T-helper 2 cell treated with Interferon-gamma antibody and Interleukin-4, amounts not matched to agents 5 μg/mL and 100 μg/mL, for 36 hours (primary cell): ENCODE measurements around the gene TPGS1.
"Not testable (repeated sequence)": the region's sequence is repeated elsewhere in the genome, so short reads cannot be mapped to it uniquely, and the experiment has no call there.

Source experiments
- DNase-seq: peaks from one replicate; pipeline ENCODE4 v3.0.0; 2021; ENCODE audit warnings: low spot score
- H3K27ac Mint-ChIP-seq: one replicate; pipeline ENCODE4 v1.8.0; 2021; ENCODE audit warnings: mild to moderate bottlenecking, mixed read lengths
- H3K27me3 Mint-ChIP-seq: one replicate; pipeline ENCODE4 v1.8.0; 2021; ENCODE audit warnings: low read depth, mixed read lengths
- H3K36me3 Mint-ChIP-seq: one replicate; pipeline ENCODE4 v1.8.0; 2021; ENCODE audit warnings: low read depth, mixed read lengths
- H3K4me1 Mint-ChIP-seq: one replicate; pipeline ENCODE4 v1.8.0; 2021; ENCODE audit warnings: low read depth, mixed read lengths
- H3K4me3 Mint-ChIP-seq: one replicate; pipeline ENCODE4 v1.8.0; 2022; ENCODE audit warnings: mild to moderate bottlenecking, moderate library complexity, mixed read lengths
- H3K9me3 Mint-ChIP-seq: one replicate; pipeline ENCODE4 v1.8.0; 2021; ENCODE audit warnings: mixed read lengths

Gene TPGS1

DNA sequence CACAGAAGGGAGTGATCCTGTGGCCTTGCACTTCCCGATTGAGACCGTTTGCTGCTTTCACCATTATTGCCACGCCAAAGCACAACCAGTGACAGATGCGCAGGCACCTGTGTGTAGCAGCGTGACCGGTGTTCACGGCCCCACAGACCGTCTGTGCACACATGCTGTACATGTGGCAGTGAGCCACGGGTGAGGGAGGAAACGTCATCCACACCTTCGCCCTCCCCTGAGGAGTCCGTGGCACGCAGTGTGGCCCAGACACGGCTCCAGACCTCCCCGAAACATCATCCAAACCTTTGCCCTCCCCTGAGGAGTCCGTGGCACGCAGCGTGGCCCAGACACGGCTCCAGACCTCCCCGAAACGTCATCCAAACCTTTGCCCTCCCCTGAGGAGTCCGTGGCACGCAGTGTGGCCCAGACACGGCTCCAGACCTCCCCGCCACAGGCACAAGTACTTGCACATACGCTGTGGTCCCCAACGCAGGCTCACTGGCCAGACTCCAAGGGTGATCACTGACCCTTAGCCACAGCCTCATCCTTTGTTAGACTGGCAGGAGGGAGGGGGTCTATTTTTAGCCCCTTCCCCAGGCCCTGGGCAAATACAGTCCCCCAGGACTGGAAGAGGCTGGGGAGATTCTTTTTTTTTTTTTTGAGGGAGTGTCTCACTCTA, 38.6 kb upstream of the TPGS1 start:
- H3K27ac Mint-ChIP-seq: no peak overlapping the region
- DNase-seq: no peak
- no peaks in the 10 kb centered on the region for H3K9me3 Mint-ChIP-seq
- no peaks in the 10 kb centered on the region for H3K27me3 Mint-ChIP-seq
- H3K4me3 Mint-ChIP-seq: no peak overlapping the region
- H3K4me1 Mint-ChIP-seq: no peaks in the 10 kb centered on the region
- H3K36me3 Mint-ChIP-seq: no peaks in the 10 kb centered on the region

DNA sequence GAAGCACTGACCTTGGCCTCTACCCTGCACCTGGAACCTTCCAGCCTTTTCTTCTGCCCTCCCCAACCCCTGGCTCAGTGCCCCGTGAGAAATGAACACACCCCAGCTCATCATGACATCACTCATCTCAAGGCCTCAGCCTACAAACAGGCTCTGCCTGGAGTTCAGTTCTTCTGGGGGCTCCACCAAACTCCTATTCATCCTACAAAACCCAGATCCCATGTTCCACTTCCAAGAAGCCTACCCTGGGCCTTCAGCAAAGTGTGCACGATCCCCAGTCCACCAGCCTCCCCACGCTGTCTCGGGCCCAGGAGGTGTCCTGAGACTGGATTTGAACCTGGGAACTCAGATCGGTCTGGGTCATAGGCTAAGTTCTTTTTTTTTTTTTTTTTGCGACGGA, 37.5 kb upstream of the TPGS1 start:
- no peak overlapping the region for H3K27ac Mint-ChIP-seq
- no peak overlapping the region for H3K4me3 Mint-ChIP-seq
- no peaks in the 10 kb centered on the region for H3K4me1 Mint-ChIP-seq
- no peaks in the 10 kb centered on the region for H3K27me3 Mint-ChIP-seq
- H3K9me3 Mint-ChIP-seq: no peaks in the 10 kb centered on the region
- H3K36me3 Mint-ChIP-seq: no peaks in the 10 kb centered on the region
- DNase-seq: no peak

GRCh38 chr19:470701-471100, 36.6 kb upstream of the TPGS1 start:
- no peaks in the 10 kb centered on the region for H3K9me3 Mint-ChIP-seq
- no peak overlapping the region for H3K27ac Mint-ChIP-seq
- no peak overlapping the region for H3K4me3 Mint-ChIP-seq
- H3K4me1 Mint-ChIP-seq: no peaks in the 10 kb centered on the region
- no peak for DNase-seq
- no peaks in the 10 kb centered on the region for H3K27me3 Mint-ChIP-seq
- H3K36me3 Mint-ChIP-seq: no peaks in the 10 kb centered on the region

- Mint-ChIP-seq H3K27ac (no peak overlapping the region), H3K27me3 (no peaks in the 10 kb centered on the region), H3K4me3 (no peak overlapping the region), H3K4me1 (no peaks in the 10 kb centered on the region), H3K9me3 (no peaks in the 10 kb centered on the region), H3K36me3 (no peaks in the 10 kb centered on the region)
- DNase-seq: no peak
Measured at GRCh38 chr19:472005-472858, 35.1 kb upstream of the TPGS1 start.

DNA sequence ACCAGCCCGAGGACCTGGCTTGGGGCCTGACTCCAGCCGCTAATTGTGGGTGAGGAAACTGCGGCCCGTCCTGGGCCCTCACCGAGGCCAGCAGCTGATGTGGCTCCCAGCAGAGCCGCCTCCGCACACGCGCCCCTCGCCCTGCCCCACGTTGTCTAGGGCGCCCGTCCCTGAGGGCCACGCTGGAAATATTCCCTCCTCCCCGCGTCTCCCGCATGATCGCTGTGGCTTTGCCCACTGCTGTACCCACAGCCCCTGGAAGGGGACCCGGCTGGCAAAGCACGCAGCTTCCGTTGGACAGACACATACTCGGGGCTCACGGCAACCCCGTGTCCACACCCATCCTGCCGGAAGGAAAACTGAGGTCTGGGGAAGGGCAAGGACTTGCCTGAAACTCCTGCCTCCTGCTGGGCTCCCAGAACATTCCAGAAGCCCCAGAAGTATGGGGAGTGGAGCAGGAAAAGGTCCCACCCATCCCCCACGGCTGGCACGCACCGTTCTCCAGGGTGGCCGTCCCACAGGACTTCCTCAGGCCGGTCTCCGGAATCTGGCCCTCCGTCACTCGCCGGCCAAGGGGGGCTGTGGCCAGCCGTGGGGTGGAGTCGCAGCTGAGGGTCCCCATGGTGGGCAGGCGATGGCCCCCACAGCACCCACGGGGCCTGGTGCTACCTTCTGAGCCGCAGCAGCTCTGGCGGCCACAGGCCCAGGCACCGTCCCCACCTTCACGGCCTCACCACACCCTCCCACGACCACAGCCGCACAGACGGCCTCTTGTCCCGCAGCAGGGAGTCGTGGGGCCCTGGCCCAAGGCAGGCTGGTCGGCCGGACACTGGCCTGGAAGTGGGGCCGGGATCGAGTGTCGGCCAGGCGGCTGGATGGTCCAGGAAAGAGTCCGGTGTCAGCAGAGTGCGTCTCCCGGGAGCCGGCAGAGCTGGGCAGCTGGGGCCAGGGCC, 32.9 kb upstream of the TPGS1 start:
- Mint-ChIP-seq H3K4me3 (no peak overlapping the region), H3K9me3 (no peaks in the 10 kb centered on the region), H3K4me1 (no peaks in the 10 kb centered on the region), H3K27me3 (no peaks in the 10 kb centered on the region), H3K27ac (no peak overlapping the region), H3K36me3 (no peaks in the 10 kb centered on the region)
- DNase-seq: no peak

- DNase-seq: no peak
- Mint-ChIP-seq H3K27me3 (peaks cover 3% of the 10 kb centered on the region), H3K36me3 (peaks cover 2% of the 10 kb centered on the region), H3K4me1 (peaks cover 2% of the 10 kb centered on the region), H3K4me3 (no peak overlapping the region), H3K27ac (no peak overlapping the region), H3K9me3 (peaks cover 5% of the 10 kb centered on the region)
Measured at GRCh38 chr19:475360-475759, 31.9 kb upstream of the TPGS1 start.

- DNase-seq: no peak
- H3K27ac Mint-ChIP-seq: no peak overlapping the region
- H3K36me3 Mint-ChIP-seq: peaks cover 12% of the 10 kb centered on the region
- peaks cover 20% of the 10 kb centered on the region for H3K9me3 Mint-ChIP-seq
- H3K4me1 Mint-ChIP-seq: peaks cover 4% of the 10 kb centered on the region
- no peak overlapping the region for H3K4me3 Mint-ChIP-seq
- peaks cover 8% of the 10 kb centered on the region for H3K27me3 Mint-ChIP-seq
Measured at GRCh38 chr19:478236-478903, 28.9 kb upstream of the TPGS1 start.

DNA sequence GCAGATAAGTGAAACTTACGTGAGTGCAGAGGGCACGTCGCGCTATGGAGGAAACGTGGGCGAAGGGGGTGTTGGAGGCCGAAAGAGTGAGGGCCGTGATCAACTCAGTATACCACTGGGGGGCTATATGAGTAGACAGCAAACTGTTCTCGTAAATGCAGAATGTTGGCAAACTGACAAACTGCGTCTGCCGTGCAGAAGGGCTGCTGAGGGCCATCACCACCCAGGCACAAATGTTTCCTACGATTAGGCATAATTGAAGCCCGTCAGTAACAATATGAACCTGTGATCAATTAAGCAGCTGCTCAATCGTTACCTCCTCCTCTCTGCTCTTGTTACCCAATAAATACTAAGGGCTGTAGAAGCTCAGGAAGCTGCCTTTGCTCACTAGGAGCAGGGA, 28.3 kb upstream of the TPGS1 start:
- Mint-ChIP-seq H3K9me3 (peaks cover 20% of the 10 kb centered on the region), H3K4me1 (peaks cover 4% of the 10 kb centered on the region), H3K27ac (no peak overlapping the region), H3K4me3 (no peak overlapping the region), H3K36me3 (peaks cover 12% of the 10 kb centered on the region), H3K27me3 (peaks cover 8% of the 10 kb centered on the region)
- DNase-seq: no peak

DNA sequence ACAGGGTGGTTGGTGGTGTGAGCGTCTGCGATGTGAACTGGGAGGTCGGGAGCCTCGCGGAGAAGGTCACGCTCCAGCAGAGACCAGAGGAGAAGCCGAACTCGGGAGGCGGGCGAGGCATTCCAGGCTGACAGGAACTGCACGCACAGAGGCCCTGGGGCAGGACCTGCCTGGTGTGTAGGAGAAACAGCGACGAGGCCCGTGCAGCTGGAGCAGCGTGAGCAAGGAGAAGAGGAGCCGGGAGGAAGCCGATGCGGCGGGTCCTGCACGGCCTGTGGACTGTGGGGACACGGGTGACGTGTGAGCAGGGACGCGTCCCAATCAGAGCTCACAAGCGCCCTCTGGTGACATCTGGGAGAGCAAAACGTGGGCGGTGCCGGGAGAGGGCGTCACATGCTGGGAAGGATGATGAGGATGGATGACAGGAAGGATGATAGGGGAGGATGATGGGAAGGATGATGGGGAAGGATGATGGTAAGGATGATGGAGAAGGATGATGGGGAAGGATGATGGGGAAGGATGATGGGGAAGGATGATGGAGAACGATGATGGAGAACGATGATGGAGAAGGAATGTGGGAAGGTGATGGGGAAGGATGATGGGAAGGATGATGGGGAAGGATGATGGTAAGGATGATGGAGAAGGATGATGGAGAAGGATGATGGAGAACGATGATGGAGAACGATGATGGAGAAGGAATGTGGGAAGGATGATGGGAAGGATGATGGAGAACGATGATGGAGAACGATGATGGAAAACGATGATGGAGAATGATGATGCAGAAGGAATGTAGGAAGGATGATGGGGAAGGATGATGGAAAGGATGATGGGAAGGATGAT, 27.1 kb upstream of the TPGS1 start:
- Mint-ChIP-seq H3K4me1 (peaks cover 4% of the 10 kb centered on the region), H3K27me3 (peaks cover 11% of the 10 kb centered on the region), H3K27ac (peak overlapping the region; percentile 87), H3K9me3 (peaks cover 20% of the 10 kb centered on the region), H3K4me3 (peak overlapping the region; percentile 38), H3K36me3 (peaks cover 12% of the 10 kb centered on the region)
- DNase-seq: no peak

GRCh38 chr19:481100-481499, 26.2 kb upstream of the TPGS1 start:
- Mint-ChIP-seq H3K27ac (peak overlapping the region; percentile 87), H3K36me3 (peaks cover 12% of the 10 kb centered on the region), H3K4me3 (peak overlapping the region; percentile 38), H3K9me3 (peaks cover 20% of the 10 kb centered on the region), H3K27me3 (peaks cover 11% of the 10 kb centered on the region)
- DNase-seq, H3K4me1 Mint-ChIP-seq: not testable (repeated sequence)

DNA sequence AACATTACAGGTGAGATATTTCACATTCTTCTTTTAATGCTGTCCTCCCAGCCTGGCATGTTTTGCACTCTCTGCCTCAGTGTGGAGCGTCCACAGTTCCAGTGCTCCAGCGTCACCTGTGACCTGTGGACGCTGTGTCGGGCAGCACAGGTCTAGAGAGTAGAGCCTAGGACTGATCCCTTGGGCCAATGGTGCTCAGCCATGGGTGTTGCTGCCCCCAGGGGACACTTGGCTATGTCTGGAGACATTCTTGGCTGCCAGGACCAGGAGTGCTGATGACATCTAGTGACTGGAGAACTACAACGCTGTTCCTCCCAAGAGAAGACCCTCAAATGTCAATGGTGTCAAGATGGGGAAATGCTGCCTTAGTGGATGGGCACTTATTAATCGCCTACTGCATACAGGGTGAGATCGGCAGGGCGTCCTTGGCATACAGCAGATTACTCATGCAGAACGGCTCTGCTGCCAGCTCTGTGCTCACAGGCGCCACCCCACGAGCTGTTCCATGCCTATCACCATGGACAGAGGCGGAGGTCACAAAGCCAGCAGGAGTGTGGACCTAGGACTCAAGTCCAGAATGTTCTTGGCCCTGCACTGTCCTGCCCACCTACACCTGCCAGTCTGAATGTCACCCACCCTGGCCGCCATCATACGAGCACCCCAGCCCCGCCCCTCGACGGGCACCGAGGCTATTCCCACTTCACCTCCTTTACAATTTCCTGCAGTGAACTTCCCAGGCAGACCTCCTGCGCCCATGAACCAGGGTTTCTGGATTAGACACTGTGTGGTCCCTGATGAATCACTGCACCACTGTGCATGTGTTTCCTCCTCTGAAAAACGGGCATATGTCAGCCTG, 24.9 kb upstream of the TPGS1 start:
- Mint-ChIP-seq H3K36me3 (peaks cover 12% of the 10 kb centered on the region), H3K9me3 (peaks cover 20% of the 10 kb centered on the region), H3K27me3 (peaks cover 11% of the 10 kb centered on the region), H3K27ac (no peak overlapping the region), H3K4me1 (peaks cover 4% of the 10 kb centered on the region), H3K4me3 (no peak overlapping the region)
- no peak for DNase-seq
